GM12865 (cell line): Measurements from ENCODE around the gene PTPRN2.

ENCODE experiments used
- DNase-seq: peaks from one replicate; pipeline ENCODE4 v3.0.0; 2010; ENCODE audit warnings: low read depth
- H3K4me3 ChIP-seq: 2 replicates; pipeline ENCODE4 v1.5.1; 2011; ENCODE audit warnings: mild to moderate bottlenecking, low read depth, low read length, control low read depth
- TF ChIP-seq, protein P1 (sequence below): IDR thresholded peaks from 2 replicates; pipeline ENCODE4 v1.5.1; 2011; ENCODE audit warnings: low read length, control low read depth, low read depth, inconsistent platforms; ENCODE audit not compliant: insufficient read depth; ENCODE audit errors: missing control alignments

The PTPRN2 gene

GRCh38 chr7:158542651-158543566 lies 44.7 kb downstream of the PTPRN2 start:
- TF ChIP-seq, protein P1, sequence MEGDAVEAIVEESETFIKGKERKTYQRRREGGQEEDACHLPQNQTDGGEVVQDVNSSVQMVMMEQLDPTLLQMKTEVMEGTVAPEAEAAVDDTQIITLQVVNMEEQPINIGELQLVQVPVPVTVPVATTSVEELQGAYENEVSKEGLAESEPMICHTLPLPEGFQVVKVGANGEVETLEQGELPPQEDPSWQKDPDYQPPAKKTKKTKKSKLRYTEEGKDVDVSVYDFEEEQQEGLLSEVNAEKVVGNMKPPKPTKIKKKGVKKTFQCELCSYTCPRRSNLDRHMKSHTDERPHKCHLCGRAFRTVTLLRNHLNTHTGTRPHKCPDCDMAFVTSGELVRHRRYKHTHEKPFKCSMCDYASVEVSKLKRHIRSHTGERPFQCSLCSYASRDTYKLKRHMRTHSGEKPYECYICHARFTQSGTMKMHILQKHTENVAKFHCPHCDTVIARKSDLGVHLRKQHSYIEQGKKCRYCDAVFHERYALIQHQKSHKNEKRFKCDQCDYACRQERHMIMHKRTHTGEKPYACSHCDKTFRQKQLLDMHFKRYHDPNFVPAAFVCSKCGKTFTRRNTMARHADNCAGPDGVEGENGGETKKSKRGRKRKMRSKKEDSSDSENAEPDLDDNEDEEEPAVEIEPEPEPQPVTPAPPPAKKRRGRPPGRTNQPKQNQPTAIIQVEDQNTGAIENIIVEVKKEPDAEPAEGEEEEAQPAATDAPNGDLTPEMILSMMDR: no peak
- no peak for DNase-seq
- no peak overlapping the region for H3K4me3 ChIP-seq

GRCh38 chr7:158541346-158542010 lies 46.1 kb downstream of the PTPRN2 start:
- DNase-seq: peak; percentile 24
- TF ChIP-seq, protein P1: no peak
- no peak overlapping the region for H3K4me3 ChIP-seq

GRCh38 chr7:158539711-158540146 lies 47.9 kb downstream of the PTPRN2 start:
- H3K4me3 ChIP-seq: no peak overlapping the region
- TF ChIP-seq, protein P1: no peak
- no peak for DNase-seq

- no peak for DNase-seq
- no peak overlapping the region for H3K4me3 ChIP-seq
- TF ChIP-seq, protein P1: no peak
Observed at GRCh38 chr7:158538156-158538946, 49.3 kb downstream of the PTPRN2 start.

GRCh38 chr7:158537516-158537882 lies 50.1 kb downstream of the PTPRN2 start:
- DNase-seq: no peak
- TF ChIP-seq, protein P1: no peak
- no peak overlapping the region for H3K4me3 ChIP-seq

DNA sequence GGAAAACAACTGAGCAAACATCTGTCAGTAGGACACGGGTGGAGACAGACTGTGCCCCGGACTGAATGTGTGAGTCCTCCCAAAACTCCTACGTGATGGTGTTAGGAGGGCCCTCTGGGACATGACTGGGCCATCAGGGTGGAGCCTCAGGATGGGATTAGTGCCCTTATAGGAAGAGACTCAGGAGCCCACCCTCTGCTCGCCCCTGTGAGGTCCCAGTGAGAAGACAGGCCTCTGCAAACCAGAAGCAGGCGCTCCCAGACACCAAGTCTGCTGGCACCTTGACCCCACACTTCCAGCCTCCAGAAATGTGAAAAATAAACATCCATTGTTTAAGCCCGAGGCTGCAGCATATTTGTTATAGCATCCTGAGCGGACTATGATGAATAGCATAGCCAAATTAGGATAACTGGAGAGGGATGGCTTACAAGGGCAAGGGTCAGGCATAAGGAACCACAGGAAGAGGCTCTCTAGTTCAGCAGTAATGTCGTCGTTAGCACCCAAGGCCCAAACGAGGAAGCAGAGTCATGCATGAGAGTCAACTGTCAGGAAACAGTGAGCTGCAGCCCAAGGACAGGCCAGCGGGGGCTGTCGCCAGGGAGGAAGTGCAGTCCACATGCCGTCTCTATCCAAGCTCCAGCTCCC lies 50.6 kb downstream of the PTPRN2 start:
- TF ChIP-seq, protein P1: no peak
- no peak overlapping the region for H3K4me3 ChIP-seq
- DNase-seq: no peak
